Measurements from ENCODE around the gene CNTN4.

CNTN4 gene

DNA sequence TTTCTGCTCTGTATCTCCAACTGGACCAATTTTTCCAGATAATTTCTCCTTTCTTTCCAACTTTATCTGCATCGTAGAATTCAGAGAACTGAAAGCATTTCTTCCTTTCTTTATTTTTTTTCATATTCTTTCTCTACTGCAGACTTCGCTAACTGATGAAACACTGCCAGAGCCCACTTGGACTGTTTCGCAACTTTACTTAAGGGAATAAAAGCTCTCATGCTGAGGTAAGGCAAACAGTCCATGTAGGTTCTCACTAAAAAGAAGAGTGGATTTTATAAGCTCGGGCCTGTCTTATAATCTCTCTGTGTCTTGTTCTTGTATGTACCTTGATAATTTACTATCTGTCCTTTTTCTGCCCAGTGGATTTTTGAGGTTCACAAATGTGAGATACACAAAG lies 163.5 kb downstream of the CNTN4 start:
- DNase-seq (ENCODE audit: low read depth), result no peak
- H3K4me3 ChIP-seq (ENCODE audit: low read depth, low read length), result no peak overlapping the region
- TF ChIP-seq, protein P1, sequence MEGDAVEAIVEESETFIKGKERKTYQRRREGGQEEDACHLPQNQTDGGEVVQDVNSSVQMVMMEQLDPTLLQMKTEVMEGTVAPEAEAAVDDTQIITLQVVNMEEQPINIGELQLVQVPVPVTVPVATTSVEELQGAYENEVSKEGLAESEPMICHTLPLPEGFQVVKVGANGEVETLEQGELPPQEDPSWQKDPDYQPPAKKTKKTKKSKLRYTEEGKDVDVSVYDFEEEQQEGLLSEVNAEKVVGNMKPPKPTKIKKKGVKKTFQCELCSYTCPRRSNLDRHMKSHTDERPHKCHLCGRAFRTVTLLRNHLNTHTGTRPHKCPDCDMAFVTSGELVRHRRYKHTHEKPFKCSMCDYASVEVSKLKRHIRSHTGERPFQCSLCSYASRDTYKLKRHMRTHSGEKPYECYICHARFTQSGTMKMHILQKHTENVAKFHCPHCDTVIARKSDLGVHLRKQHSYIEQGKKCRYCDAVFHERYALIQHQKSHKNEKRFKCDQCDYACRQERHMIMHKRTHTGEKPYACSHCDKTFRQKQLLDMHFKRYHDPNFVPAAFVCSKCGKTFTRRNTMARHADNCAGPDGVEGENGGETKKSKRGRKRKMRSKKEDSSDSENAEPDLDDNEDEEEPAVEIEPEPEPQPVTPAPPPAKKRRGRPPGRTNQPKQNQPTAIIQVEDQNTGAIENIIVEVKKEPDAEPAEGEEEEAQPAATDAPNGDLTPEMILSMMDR (IDR thresholded peaks at IDR 0.05; ENCODE audit: low read depth, low read length, missing control alignments), result no peak
- in situ Hi-C loops (cut with HindIII; ENCODE audit: low sequenced_read_pairs), result no loop called here

DNA sequence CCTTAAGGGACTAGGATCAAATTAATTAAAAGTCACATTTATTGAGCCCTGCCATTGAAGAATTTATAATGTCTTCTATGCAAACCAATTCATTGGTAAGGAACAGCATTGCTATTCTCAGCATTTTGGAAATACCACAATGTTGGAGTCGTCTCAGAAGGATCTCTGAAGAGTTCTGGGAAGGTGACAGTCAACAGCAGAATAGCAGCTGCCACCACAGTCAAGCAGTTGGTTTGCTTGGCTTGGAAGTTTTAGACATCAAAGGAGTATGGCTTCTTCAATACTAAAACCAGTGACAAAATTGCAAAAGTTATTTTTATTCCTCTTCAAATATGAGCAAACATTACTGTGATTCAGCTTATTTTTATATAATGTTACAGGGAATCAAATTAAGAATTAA lies 167.9 kb downstream of the CNTN4 start:
- DNase-seq (ENCODE audit: low read depth), result no peak
- no peak overlapping the region for H3K4me3 ChIP-seq (ENCODE audit: low read depth, low read length)
- TF ChIP-seq, protein P1 (IDR thresholded peaks at IDR 0.05; ENCODE audit: low read depth, low read length, missing control alignments), result no peak
- in situ Hi-C loops (cut with HindIII; ENCODE audit: low sequenced_read_pairs), result no loop called here

DNA sequence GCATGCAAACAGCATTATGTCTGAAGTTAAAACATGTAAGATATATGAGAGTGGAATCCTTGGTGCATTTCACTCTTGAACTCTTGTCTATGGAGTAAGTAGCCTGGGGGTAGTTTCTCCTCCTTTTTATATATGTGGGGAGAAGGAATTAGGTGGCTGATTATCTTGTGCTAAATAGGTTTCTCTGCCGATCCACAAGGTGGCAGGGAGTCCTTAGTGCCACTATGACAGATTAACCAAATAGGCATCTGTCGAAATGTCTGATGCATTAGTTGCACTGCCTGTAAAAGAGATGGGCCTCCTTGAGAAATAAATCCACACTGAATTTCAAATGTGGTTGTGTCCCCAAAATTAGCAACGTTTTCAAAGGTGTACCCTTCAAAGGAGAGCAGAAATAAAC lies 170.1 kb downstream of the CNTN4 start:
- DNase-seq (ENCODE audit: low read depth), result no peak
- H3K4me3 ChIP-seq (ENCODE audit: low read depth, low read length), result no peak overlapping the region
- in situ Hi-C loops (cut with HindIII; ENCODE audit: low sequenced_read_pairs), result no loop called here
- TF ChIP-seq, protein P1 (IDR thresholded peaks at IDR 0.05; ENCODE audit: low read depth, low read length, missing control alignments), result no peak

DNA sequence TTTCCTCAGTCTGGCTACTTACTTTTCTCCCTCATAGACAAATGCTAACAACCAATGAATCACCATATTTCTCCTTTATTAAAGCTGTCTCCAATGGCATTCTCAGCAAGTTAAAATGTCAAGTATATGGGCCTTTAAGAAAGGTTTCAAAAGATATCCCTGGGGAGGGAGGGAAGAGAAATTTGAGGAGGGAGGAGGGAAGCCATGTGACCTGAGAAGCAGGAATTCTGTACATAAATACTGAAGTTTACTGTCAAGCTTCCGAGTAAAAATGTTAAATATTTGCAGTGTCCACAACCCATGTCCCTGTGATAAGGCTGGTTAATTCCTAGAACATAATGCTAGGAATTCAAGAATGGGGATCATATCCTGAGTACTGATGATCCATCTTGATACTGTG lies 175.9 kb downstream of the CNTN4 start:
- no peak overlapping the region for H3K4me3 ChIP-seq (ENCODE audit: low read depth, low read length)
- DNase-seq (ENCODE audit: low read depth), result no peak
- in situ Hi-C loops (cut with HindIII; ENCODE audit: low sequenced_read_pairs), result no loop called here
- TF ChIP-seq, protein P1 (IDR thresholded peaks at IDR 0.05; ENCODE audit: low read depth, low read length, missing control alignments), result no peak

DNA sequence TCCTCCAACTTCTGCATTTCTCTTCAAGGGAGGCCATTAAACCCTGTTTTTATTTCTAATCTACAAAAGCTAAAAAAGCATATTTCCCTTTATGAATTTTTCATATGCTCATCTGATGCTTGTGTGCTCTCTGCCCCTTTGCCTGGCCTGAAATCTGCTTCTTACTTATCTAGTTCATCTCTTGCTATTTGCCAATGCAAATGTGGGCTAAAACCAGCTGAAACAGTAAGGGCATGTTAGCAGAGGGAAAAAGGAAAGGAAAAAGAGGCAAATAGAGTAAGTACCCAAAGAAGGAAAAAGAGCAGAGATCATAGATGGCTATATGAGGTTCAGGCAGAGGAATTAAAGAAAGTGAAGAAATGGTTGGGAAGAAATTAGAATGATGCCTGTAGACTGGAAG lies 185.2 kb downstream of the CNTN4 start:
- in situ Hi-C loops (cut with HindIII; ENCODE audit: low sequenced_read_pairs), result no loop called here
- no peak overlapping the region for H3K4me3 ChIP-seq (ENCODE audit: low read depth, low read length)
- DNase-seq (ENCODE audit: low read depth), result no peak
- TF ChIP-seq, protein P1 (IDR thresholded peaks at IDR 0.05; ENCODE audit: low read depth, low read length, missing control alignments), result no peak

DNA sequence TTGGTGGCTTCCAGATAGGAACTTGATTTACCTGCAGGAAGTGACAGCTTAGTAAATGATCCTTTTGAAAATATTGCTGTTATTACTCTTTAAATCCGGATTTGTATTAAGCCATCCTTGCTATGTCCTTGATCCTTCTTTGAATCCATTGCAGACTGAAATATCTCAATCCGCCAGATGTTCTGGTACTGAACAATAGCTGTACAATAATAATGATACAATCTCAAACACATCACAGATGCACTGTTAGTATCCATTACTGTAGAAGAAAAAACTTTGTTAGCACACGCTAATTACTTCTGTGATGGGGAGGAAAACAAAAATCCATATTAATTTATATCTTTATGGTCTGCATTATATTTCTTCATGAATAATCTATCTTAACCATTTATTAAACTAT lies 202.3 kb downstream of the CNTN4 start:
- in situ Hi-C loops (cut with HindIII; ENCODE audit: low sequenced_read_pairs), result no loop called here
- TF ChIP-seq, protein P1 (IDR thresholded peaks at IDR 0.05; ENCODE audit: low read depth, low read length, missing control alignments), result no peak
- DNase-seq (ENCODE audit: low read depth), result no peak

DNA sequence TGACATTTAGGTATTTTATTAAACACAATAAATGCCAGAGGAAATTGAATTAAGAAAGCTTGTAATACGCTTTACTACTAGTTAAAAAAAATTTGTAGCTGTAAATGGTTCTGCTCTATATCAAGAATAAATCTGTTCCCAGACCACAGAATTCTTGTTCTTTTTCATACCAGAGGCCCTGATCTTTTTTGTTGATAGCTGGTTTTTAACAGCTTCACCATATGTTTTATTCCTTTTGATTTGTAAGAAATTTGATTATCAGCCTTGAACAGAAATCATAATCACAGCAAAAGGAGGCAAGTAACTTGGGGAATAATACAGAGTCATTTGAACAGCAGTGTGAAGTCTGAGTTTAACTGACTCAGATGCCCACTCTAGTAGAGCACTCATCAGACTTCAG lies 202.7 kb downstream of the CNTN4 start:
- TF ChIP-seq, protein P1 (IDR thresholded peaks at IDR 0.05; ENCODE audit: low read depth, low read length, missing control alignments), result no peak
- no peak for DNase-seq (ENCODE audit: low read depth)
- in situ Hi-C loops (cut with HindIII; ENCODE audit: low sequenced_read_pairs), result no loop called here
- H3K4me3 ChIP-seq (ENCODE audit: low read depth, low read length), result no peak overlapping the region

More for the DNA sequence above, 202.3 kb downstream of the CNTN4 start:
- H3K4me3 ChIP-seq (ENCODE audit: low read depth, low read length), result no peak overlapping the region
